DMS114 treated with DMSO at 0.1 percent for 48 hours (cell line): ENCODE results near the gene ATF6B.
A peak's percentile ranks its signal among the peaks of the same experiment; 100 is the strongest.

Experiments used
- DNase-seq: peaks from one replicate; lab custom pipeline; 2025; ENCODE audit not compliant: unreplicated experiment; lab: John Stamatoyannopoulos, UW

ATF6B gene

GRCh38 chr6:32127717-32128592 is at the start of gene ATF6B:
Gene ATF6B, minus strand, starts transcription at chr6:32128246. Its CDS starts 39 bp downstream, at chr6:32128207.
- DNase-seq = peak; percentile 100

GRCh38 chr6:32177183-32177787 is 49.2 kb upstream of the ATF6B start:
- no peak for DNase-seq

GRCh38 chr6:32176476-32177182 is 48.6 kb upstream of the ATF6B start:
- no peak for DNase-seq

DNA sequence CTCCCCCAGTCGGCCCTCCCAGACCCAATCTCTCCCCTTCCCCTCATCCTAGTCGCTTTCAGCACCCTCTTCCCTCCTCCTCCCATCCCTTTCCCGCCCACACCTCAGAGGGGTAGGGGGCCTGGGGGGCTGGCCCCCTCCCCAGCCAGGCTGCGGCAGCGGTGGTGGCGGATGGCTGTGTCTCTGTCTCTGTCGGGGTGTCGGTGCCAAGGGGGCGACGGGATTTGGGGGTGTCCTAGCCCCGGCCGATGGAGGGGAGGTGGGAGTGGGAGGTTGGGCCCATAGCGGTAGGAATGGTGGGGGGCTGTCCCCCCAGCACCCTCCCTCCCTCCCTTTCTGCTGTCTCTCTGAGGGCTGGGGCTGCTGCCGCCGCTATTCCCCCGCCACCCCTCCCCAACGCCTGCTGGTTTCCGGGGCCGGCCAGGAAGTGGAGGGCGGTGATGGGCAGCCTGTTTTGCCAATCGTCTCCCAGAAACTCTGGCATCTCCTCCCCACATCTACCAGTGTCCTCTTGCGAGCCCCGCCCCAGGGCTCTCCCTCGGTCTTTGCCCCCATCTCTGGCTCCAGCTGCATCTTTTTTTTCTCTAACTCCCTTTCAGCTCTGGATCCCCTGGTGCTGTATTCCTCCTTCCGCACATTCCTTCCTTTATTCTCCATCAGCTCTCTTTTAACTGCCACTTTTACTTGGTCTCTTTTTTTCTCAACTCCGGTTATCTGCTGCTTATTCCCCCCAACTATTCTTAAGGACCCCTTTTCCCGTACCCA is 47.8 kb upstream of the ATF6B start, which contains the start of gene AGPAT1:
AGPAT1 (minus strand) TSS at position 374 of the 765 bp plus-strand sequence. CDS start 4,588 bp downstream, outside the sequence.
- DNase-seq = peak; percentile 96

- no peak for DNase-seq
Measured at GRCh38 chr6:32175322-32175710, 47.3 kb upstream of the ATF6B start.

DNA sequence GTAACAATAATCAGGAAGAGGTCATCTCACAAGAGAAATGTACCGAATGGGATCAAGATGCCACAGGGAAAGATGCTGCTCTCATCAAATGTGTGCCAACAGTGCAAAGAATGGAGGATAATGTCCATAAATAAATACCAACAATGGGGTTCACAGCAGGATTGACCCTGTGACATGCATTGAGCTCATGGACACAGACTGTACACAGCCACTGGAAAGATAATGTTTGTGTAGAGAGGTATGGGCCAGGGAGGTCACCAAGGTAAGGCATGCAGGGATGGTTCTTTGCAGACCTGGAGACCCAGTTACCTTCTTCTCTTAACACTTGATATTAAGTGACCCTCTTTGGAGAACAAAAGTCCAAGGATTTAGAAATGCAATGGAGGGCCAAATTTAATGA is 46.4 kb upstream of the ATF6B start:
- no peak for DNase-seq

DNA sequence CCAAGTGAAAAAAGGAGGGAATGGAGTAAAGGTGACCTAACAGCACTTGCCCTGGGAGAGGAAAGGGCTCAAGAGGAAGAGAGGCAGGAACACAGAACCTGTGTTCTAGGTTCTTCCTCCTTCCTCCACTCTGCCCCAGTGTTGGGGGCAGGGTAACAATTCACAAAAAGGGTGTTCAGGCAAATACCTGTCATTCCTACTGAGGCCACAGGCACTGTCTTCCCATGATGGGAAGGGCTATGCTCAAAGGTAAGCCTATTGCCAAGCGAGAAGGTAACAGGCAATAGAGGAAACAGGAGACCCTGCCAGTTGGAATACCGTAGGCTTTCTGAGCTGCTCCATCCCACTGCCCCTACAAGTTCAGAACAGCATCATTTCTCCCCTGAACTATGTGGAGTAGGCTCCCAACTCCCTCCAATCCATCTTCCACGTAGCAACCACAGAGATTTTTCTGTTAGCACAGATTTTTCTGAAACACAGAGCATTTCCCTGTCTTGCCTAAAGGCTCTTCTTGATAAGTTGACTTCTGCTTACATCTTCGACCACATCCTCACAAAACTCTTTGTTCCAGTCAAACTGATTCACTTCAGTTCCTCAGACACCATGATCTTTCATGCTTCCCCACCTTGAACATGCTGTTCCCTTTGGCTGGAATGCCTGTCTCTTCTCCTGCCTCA is 45.1 kb upstream of the ATF6B start:
- no peak for DNase-seq

GRCh38 chr6:32171234-32171633 is 43.2 kb upstream of the ATF6B start:
- DNase-seq = no peak

DNA sequence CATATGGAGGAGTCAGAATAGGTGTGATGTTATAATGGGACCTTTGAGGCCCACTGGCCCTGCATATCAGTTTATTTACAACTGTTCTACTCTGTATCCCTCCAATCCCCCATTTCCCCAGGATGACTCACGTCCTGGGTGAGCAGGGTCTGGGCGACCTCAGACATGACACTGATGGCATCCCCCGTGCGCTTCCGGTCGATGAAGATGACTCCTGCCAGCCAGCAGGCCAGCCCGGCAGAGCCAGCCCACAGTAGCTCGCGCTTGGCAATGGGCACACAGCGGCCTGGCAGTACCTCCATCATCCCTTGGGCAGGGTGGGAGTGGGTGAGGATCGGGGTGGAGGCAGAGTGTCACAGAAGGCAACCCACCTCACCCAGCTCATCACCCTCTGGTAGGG is 42.2 kb upstream of the ATF6B start:
- no peak for DNase-seq

DNA sequence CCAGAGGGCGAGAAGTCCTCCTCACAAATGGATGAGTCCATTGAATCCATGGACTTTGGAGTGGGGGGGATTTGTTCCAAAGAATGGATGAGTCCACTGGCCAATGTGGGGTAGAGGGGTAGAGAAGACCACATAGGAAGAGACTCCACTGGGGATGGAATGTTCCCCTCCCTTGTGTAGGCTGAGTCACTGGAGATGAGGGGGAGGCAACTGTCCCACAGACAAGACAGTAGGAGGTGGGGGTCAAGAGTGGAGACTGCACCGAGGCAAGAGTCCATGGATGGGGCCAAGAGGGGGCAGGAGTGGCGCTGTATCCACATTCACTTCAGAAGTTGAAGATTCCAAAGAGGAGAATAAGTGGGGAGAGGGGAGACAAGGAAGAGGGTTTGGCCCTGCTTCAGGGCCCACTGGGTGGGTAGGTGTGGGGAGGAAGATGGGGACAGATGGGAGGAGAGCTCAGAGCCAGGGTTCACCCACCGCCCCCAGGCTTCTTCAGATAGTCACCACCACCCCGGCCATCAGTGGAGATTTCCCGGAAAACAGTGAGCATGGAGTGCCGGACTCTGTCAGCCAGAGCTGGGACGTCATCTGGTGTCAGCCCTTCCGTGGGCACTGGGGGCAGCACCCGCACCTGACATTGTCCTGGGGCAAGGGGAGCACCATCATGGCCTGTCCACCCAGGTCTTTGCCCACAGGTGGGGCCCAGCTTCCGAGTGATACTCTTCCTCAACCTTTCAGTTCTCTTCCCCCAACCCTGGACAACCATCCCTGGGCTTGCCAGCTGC is 41.0 kb upstream of the ATF6B start:
- no peak for DNase-seq

GRCh38 chr6:32168350-32168749 is 40.3 kb upstream of the ATF6B start:
- no peak for DNase-seq

DNA sequence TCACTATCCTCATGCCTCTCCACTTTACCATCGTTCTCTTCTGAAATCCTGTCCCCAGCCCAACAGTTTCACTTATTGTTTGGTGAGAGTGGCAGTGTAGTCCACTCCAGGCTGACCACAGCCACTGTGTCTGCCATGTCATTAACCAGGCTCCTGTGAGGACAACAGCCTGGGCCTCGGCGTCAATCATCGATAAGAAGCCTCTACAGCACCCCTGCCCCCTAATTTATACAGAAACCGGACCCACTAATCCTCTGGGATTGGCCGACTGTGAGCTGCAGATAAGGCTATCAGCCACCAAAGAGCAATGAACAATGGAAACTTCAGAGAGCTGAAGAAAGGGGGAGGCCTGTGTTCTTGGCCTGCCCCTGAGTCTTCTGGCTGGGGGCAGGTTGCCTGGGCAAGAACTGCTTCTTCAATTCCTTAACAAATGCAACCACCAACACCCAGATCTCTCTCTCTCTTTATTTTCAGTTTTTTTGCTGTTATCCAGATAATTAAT is 39.8 kb upstream of the ATF6B start:
- DNase-seq = no peak

DNA sequence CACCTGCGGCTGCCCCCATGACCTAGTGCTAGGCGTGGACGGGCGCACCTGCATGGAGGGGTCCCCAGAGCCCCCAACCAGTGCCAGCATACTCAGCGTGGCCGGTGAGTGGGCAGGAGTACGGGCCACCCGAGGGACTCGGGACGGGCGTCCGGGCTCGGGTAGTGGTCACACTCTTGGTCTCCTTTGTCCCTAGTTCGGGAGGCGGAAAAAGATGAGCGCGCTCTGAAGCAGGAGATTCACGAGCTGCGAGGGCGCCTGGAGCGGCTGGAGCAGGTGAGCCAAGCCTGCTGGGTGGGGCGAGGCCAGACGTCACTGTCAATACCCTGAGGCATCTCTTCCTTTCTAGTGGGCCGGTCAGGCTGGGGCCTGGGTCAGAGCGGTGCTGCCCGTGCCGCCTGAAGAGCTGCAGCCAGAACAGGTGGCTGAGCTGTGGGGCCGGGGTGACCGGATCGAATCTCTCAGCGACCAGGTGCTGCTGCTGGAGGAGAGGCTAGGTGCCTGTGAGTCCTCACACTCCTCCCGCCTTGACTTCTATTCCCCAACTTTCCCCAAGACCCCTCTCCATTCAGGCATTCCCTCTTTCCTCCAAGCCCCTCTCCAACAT is 39.2 kb upstream of the ATF6B start:
- no peak for DNase-seq

DNA sequence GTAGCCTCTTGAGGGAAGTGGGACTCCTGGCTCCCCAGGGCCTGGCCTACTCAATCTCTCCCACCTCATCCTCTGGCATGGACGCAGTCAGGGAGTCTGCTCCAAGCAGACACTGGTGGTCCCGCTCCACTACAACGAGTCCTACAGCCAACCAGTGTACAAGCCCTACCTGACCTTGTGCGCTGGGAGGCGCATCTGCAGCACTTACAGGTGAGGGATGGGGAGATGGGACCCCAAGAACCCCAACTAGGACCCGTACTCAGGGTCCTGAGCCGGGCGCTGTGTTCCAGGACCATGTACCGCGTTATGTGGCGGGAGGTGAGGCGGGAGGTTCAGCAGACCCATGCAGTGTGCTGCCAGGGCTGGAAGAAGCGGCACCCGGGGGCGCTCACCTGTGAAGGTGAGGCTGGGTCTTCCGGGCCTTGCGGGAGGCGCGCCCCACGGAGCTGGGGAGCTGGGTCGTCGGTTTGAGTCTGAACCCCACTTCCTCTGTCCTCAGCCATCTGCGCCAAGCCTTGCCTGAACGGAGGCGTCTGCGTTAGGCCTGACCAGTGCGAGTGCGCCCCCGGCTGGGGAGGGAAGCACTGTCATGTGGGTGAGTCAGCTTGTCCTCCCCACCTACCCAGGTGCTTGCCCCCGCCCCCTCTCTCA is 38.5 kb upstream of the ATF6B start:
- no peak for DNase-seq

GRCh38 chr6:32164295-32164694 is 36.2 kb upstream of the ATF6B start, which contains the start of gene EGFL8:
Gene EGFL8, plus strand, starts transcription at chr6:32164595. Its CDS starts 1,571 bp downstream, at chr6:32166166.
- DNase-seq = no peak

DNA sequence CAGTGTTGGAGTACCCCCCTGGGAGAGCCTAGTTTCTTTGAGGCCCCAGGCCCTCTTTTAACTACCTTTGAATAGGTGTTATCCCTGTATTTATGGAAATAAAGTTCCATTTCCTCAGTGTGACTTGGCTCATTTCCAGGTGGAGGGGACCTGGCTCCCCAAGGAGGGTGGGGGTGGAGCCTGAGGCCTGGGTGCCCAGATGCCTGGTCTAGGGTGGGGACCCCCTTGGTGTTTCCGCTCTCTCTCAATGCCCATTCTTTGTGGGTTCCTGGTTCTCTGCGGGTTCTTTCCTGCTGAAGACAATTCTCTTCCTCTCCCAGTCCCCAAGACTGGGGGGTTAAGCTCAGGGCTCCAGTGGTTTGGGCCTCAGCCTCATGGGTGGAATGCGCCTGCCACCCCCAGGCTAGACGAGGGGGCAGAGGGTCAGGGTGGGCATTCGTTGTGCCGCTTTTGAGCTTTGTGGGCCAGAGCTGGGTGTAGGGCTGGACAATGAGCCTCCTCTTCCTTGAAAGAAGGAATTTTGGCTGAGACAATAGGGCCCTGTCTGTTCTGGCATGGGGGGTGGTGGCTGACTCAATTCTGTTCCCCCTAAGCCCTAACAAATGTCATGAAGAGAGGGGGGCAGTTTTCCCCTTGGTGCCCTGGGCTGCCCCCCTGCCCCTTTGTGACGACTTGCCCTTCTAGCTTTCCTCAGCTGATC is 35.7 kb upstream of the ATF6B start:
- DNase-seq = no peak

DNA sequence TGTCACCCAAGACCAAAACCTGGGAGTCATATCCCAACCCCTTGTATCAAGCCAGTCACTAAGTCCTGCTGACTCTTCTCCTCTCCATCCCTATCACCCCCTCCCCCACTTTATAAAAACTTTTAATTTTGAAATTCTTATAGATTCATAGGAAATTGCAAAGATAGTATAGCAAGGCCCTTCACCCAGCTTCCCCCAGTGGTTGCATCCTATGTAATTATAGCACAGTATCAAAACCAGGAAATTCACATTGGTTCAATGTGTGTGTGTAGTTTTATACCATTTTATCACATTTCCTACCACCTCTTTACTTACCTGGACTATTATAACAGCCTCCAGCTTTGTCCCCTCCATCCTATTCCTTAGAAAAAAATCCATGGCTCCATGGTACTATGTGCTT is 30.0 kb upstream of the ATF6B start:
- DNase-seq = no peak

- no peak for DNase-seq
Measured at GRCh38 chr6:32156891-32157290, 28.8 kb upstream of the ATF6B start.
